Heart left ventricle (tissue), 13 donors: ENCODE results near the gene PRPF8.

ENCODE experiments used
- CTCF ChIP-seq, 12 donors: fragments of 200-600 bp; sonication (generic) in 4 of 12; IDR thresholded peaks; one replicate each; pipeline versions ENCODE4 v1.5.0 to v1.8.0; 2018 to 2022; ENCODE audit warnings: antibody characterized with exemption in 12 of 12, mild to moderate bottlenecking in 5 of 12
- POLR2A ChIP-seq, 2 donors: fragments of 450-650 bp; IDR thresholded peaks; one replicate each; pipeline ENCODE4 v1.6.1; 2017; ENCODE audit warnings: antibody characterized with exemption in 2 of 2, mild to moderate bottlenecking in 2 of 2, moderate library complexity in 2 of 2
- donor health status: ischemic (EF 13 %, LVEDD 7.1; RV severe dilation, severe dysfunction).
- donor health status: DM: no; HTN: yes; CAD: no.
- donor health status: DM: no; HTN: no; CAD: no.
- donor health status: ischemic (EF 25% LVEDD 6.9; RV normal size, moderate dysfunction).
- donor health status: ischemic (EF 25% LVEDD 5.7; RV mildly dilated, moderate dysfunction).
- donor health status: ischemic (EF 35%, LVEDD 5.7; RV mildly dilated, moderate dysfunction).
- donor health status: nonischemic (EF 11% LVEDD 7.7; RV severe dilation, severe dysfunction).
- donor health status: DM: yes; HTN: yes; CAD: no.
- donor health status: PGD.
- donor health status: ischemic (EF 29% LVEDD 5.4; RV normal size, mild dysfunction).
- donor health status: nonischemic (EF 23%, LVEDD 6.1; RV moderate dilation, normal function).

- TF ChIP-seq CTCF (IDR thresholded peaks at IDR 0.05) (no peak), POLR2A (IDR thresholded peaks at IDR 0.05) (no peak)
These were observed 56.4 kb downstream of the PRPF8 start, which contains the start of gene SLC43A2 for GRCh38 chr17:1627982-1628855.
